ENCODE data around the gene TRIM72.

The TRIM72 gene

GRCh38 chr16:31260136-31260931, 46.4 kb downstream of the TRIM72 start:
- H3K4me3 ChIP-seq (ENCODE audit: low read length): no peak overlapping the region
- TF ChIP-seq, protein P1, sequence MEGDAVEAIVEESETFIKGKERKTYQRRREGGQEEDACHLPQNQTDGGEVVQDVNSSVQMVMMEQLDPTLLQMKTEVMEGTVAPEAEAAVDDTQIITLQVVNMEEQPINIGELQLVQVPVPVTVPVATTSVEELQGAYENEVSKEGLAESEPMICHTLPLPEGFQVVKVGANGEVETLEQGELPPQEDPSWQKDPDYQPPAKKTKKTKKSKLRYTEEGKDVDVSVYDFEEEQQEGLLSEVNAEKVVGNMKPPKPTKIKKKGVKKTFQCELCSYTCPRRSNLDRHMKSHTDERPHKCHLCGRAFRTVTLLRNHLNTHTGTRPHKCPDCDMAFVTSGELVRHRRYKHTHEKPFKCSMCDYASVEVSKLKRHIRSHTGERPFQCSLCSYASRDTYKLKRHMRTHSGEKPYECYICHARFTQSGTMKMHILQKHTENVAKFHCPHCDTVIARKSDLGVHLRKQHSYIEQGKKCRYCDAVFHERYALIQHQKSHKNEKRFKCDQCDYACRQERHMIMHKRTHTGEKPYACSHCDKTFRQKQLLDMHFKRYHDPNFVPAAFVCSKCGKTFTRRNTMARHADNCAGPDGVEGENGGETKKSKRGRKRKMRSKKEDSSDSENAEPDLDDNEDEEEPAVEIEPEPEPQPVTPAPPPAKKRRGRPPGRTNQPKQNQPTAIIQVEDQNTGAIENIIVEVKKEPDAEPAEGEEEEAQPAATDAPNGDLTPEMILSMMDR (IDR thresholded peaks at IDR 0.05; ENCODE audit: insufficient read depth, low read depth, low read length, missing control alignments): no peak
- no peak for DNase-seq (ENCODE audit: low read depth)

DNA sequence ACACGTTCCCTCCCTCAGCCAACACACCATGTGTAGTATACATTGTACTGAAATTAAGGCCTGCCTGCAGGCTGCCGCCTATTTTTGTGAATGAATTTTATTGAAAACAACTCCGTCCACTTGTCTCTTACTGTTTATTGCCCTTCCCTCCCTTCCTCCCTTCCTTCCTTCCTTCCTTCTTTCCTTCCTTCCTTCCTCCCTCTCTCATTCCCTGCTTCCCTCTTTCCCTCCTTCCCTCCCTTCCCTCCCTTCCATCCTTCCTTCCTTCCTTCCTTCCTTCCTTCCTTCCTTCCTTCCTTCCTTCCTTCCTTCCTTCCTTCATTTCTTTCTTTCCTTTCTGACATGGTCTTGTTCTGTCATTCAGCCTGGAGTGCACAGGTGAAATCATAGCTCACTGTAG, 48.2 kb downstream of the TRIM72 start:
- H3K4me3 ChIP-seq (ENCODE audit: low read length): no peak overlapping the region
- TF ChIP-seq, protein P1 (IDR thresholded peaks at IDR 0.05; ENCODE audit: insufficient read depth, low read depth, low read length, missing control alignments): no peak
- no peak for DNase-seq (ENCODE audit: low read depth)

DNA sequence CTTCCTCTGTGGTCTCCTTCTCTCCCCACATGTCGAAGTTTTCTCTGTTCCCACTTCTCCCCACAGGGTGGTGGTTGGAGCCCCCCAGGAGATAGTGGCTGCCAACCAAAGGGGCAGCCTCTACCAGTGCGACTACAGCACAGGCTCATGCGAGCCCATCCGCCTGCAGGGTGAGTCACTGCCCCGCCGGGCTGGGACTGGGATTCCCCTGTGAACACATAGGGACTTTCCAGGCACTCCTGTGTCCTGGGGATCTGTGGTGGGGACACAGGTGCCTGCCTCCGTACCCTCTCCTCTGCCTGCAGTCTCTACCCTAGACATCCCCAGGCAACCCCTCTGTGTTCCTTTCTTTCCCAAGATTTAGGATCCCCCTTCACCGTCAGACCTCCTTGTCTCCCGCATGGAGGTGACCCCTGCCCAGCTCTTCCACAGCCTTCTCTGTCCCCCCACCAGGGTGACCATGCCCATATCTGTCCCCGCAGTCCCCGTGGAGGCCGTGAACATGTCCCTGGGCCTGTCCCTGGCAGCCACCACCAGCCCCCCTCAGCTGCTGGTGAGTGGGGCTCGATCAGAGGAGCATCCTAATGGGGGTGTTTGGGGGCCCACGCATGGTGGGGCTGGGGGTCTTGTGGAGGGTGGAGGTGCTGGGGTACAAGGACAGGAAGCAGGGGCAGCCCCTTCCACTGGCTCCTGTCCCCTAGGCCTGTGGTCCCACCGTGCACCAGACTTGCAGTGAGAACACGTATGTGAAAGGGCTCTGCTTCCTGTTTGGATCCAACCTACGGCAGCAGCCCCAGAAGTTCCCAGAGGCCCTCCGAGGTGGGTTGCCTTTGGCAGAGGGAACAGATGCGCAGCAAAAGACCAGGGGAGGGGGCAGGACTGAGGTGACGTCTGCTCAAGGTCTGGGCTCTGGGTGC, 51.7 kb downstream of the TRIM72 start:
- no peak overlapping the region for H3K4me3 ChIP-seq (ENCODE audit: low read length)
- DNase-seq (ENCODE audit: low read depth): peak; percentile 92
- TF ChIP-seq, protein P1 (IDR thresholded peaks at IDR 0.05; ENCODE audit: insufficient read depth, low read depth, low read length, missing control alignments): no peak

DNA sequence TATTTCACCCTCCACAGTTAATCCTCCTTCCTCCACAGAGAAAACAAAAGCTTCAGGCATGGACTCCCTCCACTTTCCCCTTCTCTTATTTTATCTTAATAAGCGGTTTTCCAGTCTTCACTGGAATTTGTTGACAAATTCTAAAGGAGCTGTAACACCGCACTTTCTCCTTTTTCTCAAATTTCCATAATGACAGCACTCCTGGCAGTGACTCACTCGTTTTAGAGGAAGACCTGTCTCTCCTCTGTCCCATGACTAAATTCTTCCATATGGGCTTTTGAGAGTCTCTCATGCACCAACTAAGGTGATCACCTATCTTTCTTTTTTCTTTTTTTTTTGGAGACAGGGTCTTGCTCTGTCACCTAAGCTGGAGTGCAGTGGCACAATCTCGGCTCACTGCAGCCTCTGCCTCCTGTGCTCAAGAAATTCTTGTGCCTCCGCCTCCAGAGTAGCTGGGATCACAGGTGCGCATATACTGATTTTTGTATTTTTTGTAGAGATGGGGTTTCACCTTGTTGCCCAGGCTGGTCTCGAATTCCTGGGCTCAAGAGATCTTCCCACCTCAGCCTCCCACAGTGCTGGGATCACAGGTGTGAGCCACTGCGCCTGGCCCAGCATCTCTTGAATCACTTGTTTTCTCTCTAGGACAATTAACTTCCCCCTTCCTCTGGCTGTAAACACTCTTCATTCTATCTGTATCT, 53.6 kb downstream of the TRIM72 start:
- H3K4me3 ChIP-seq (ENCODE audit: low read length): no peak overlapping the region
- DNase-seq (ENCODE audit: low read depth): peak; percentile 69
- TF ChIP-seq, protein P1 (IDR thresholded peaks at IDR 0.05; ENCODE audit: insufficient read depth, low read depth, low read length, missing control alignments): no peak

DNA sequence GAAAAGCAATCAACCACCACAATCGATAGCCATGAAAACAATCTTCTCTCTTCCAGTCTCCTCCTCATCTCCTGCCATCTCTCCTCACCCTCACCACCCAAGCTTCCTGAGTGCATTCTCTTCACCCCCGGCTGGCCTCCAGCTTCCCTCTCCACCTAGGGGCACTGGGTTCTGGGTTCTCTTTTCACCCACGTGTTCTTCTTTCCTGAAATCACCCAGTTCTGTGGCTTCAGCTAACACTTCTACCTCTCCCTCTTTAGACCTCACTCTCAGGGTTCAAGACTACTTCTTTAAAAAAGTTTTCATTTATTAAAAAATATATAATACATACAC, 54.1 kb downstream of the TRIM72 start:
- DNase-seq (ENCODE audit: low read depth): no peak
- TF ChIP-seq, protein P1 (IDR thresholded peaks at IDR 0.05; ENCODE audit: insufficient read depth, low read depth, low read length, missing control alignments): no peak
- no peak overlapping the region for H3K4me3 ChIP-seq (ENCODE audit: low read length)

DNA sequence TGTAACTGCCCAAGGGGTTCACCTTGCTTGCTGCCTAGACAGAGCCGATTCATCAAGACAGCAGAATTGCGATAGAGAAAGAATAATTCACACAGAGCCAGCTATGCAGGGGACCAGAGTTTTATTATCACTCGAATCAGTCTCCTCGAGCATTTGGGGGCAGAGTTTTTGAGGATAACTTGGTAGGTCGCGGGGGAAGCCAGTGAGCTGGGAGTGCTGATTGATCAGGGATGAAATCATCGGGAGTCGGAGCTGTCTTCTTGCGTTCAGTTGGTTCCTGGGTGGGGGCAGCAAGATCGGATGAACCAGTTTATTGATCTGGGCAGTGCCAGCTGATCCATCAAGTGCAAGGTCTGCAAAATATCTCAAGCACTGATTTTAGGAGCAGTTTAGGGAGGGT, 55.0 kb downstream of the TRIM72 start:
- TF ChIP-seq, protein P1 (IDR thresholded peaks at IDR 0.05; ENCODE audit: insufficient read depth, low read depth, low read length, missing control alignments): no peak
- DNase-seq (ENCODE audit: low read depth): no peak
- no peak overlapping the region for H3K4me3 ChIP-seq (ENCODE audit: low read length)

Data from epithelial cell of esophagus (primary cell).